Activated naive CD8-positive, alpha-beta T cell treated with anti-CD3 and anti-CD28 coated beads, Interleukin-2, amount 10 ng/mL, durations not matched to agents 7 days and 5 days (primary cell): ENCODE results near the gene OTOGL. TPM values are rescaled to one million over a fixed set of nuclear protein-coding genes. Genes with fewer than 3 reads are reported as not detected.
"Not testable (repeated sequence)": the region's sequence is repeated elsewhere in the genome, so short reads cannot be mapped to it uniquely, and the experiment has no call there.

ENCODE experiments used
- ATAC-seq: fragments of 150-1000 bp; cut with Tn5 transposase; one replicate; pipeline ENCODE4 v1.10.0; 2021; ENCODE audit warnings: low read depth, moderate library complexity
- POLR2A ChIA-PET: fragments of 350-600 bp; sonication (Branson Sonifier 250); formaldehyde crosslinking; loops from one replicate; lab custom pipeline; 2021; ENCODE audit warnings: antibody characterized with exemption; lab: Charles Lee
- DNase-seq: peaks from one replicate; pipeline ENCODE4 v3.0.0; 2021
- H3K27ac Mint-ChIP-seq: one replicate; pipeline ENCODE4 v1.8.0; 2022; ENCODE audit warnings: mild to moderate bottlenecking, mixed read lengths
- H3K27me3 Mint-ChIP-seq: one replicate; pipeline ENCODE4 v1.8.0; 2022; ENCODE audit warnings: mild to moderate bottlenecking, moderate library complexity, mixed read lengths
- H3K36me3 Mint-ChIP-seq: one replicate; pipeline ENCODE4 v1.8.0; 2021; ENCODE audit warnings: mild to moderate bottlenecking, mixed read lengths
- H3K4me1 Mint-ChIP-seq: one replicate; pipeline ENCODE4 v1.8.0; 2021; ENCODE audit warnings: mixed read lengths
- H3K4me3 Mint-ChIP-seq: one replicate; pipeline ENCODE4 v1.8.0; 2022; ENCODE audit warnings: mild to moderate bottlenecking, moderate library complexity, mixed read lengths
- H3K9me3 Mint-ChIP-seq: one replicate; pipeline ENCODE4 v1.8.0; 2021; ENCODE audit warnings: mixed read lengths
- total RNA-seq, 2 experiments: library from RNA; stranded (reverse); gene quantifications; one replicate each; pipeline ENCODE4 v1.2.3, GENCODE V29; 2021

The OTOGL gene
- total RNA-seq, 2 experiments from 2014 or later = not detected

DNA sequence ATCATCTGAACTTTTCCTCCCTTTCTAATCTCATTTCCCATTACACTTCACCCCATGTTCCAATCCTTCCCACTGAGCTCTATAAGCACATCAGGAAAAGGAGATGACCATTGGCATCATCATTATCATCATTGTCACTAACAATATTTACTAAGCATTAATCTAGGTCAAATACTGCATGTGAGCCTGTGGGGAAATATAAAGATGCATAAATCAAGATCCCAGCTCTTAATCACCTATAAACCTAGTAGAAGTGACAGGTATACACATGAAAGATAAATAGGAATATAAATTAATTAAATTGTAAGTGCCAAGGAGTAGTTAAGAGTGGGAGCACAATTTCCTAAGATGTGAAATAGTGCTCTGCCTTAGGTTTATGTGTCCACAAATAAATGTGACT lies 100.6 kb downstream of the OTOGL start:
- peaks cover 9% of the 10 kb centered on the region for H3K27me3 Mint-ChIP-seq
- no peaks in the 10 kb centered on the region for H3K4me1 Mint-ChIP-seq
- no peaks in the 10 kb centered on the region for H3K9me3 Mint-ChIP-seq
- DNase-seq (no peak), ATAC-seq (no peak)
- no peak overlapping the region for H3K27ac Mint-ChIP-seq
- POLR2A ChIA-PET = no interaction called here
- no peak overlapping the region for H3K4me3 Mint-ChIP-seq
- H3K36me3 Mint-ChIP-seq = no peaks in the 10 kb centered on the region

DNA sequence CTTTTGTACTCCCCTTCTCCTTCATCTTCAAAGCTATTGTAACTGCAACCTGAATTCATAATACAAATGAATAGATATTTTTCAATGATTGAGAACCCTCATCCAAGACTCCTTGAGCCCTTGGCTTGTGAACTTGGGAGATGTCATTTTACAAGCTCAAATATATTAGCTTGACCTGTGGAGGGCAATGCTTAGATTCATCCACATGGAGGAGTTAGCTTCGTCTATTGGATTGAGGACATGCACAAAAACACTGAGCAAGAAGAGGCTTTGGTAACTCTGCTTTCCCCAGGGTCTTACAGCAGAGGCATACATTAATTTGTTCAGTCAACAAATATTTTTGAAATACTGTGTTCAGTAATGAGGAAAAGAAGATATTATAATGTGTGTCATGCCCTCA lies 101.1 kb downstream of the OTOGL start:
- no peak overlapping the region for H3K27ac Mint-ChIP-seq
- no peaks in the 10 kb centered on the region for H3K4me1 Mint-ChIP-seq
- POLR2A ChIA-PET = no interaction called here
- ATAC-seq (no peak), DNase-seq (no peak)
- peaks cover 9% of the 10 kb centered on the region for H3K27me3 Mint-ChIP-seq
- H3K9me3 Mint-ChIP-seq = no peaks in the 10 kb centered on the region
- H3K4me3 Mint-ChIP-seq = no peak overlapping the region
- H3K36me3 Mint-ChIP-seq = no peaks in the 10 kb centered on the region

- H3K4me3 Mint-ChIP-seq = no peak overlapping the region
- peaks cover 10% of the 10 kb centered on the region for H3K27me3 Mint-ChIP-seq
- DNase-seq (no peak), ATAC-seq (no peak)
- H3K4me1 Mint-ChIP-seq = no peaks in the 10 kb centered on the region
- H3K27ac Mint-ChIP-seq = no peak overlapping the region
- H3K9me3 Mint-ChIP-seq = no peaks in the 10 kb centered on the region
- POLR2A ChIA-PET = no interaction called here
- H3K36me3 Mint-ChIP-seq = no peaks in the 10 kb centered on the region
These were observed 102.6 kb downstream of the OTOGL start for GRCh38 chr12:80201908-80202307.

GRCh38 chr12:80205960-80206359 lies 106.6 kb downstream of the OTOGL start:
- ATAC-seq = no peak
- no peak overlapping the region for H3K4me3 Mint-ChIP-seq
- no peaks in the 10 kb centered on the region for H3K9me3 Mint-ChIP-seq
- H3K4me1 Mint-ChIP-seq = no peaks in the 10 kb centered on the region
- peaks cover 13% of the 10 kb centered on the region for H3K27me3 Mint-ChIP-seq
- no peak overlapping the region for H3K27ac Mint-ChIP-seq
- POLR2A ChIA-PET = no interaction called here
- no peaks in the 10 kb centered on the region for H3K36me3 Mint-ChIP-seq
- no peak for DNase-seq

DNA sequence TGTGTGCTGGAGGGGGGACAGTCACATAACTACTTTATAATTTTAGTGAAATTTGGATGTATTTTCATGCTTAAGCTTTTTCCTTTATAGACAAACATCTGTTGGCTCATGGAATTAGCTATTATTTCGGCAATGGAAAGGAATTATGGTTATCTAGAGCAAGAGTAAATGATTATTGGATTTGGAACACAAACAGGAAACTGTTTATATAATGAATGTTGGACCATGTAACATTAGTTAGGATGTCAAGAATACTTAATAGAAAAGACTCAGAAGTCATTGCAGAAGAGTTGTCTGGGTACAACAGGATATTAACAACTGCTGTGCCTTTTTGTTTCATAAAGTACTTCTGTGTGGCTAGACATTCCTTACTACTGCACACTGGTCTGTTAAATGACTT lies 108.7 kb downstream of the OTOGL start:
- DNase-seq (no peak), ATAC-seq (no peak)
- no peak overlapping the region for H3K27ac Mint-ChIP-seq
- peaks cover 13% of the 10 kb centered on the region for H3K27me3 Mint-ChIP-seq
- no peaks in the 10 kb centered on the region for H3K36me3 Mint-ChIP-seq
- no peak overlapping the region for H3K4me3 Mint-ChIP-seq
- POLR2A ChIA-PET = no interaction called here
- H3K4me1 Mint-ChIP-seq = no peaks in the 10 kb centered on the region
- H3K9me3 Mint-ChIP-seq = no peaks in the 10 kb centered on the region

- no peak for ATAC-seq
- Mint-ChIP-seq H3K27ac (no peak overlapping the region), H3K36me3 (no peaks in the 10 kb centered on the region), H3K27me3 (peaks cover 2% of the 10 kb centered on the region), H3K4me1 (no peaks in the 10 kb centered on the region), H3K4me3 (no peak overlapping the region), H3K9me3 (no peaks in the 10 kb centered on the region)
- no peak for DNase-seq
- POLR2A ChIA-PET = no interaction called here
These were observed 112.3 kb downstream of the OTOGL start for GRCh38 chr12:80211671-80212070.

DNA sequence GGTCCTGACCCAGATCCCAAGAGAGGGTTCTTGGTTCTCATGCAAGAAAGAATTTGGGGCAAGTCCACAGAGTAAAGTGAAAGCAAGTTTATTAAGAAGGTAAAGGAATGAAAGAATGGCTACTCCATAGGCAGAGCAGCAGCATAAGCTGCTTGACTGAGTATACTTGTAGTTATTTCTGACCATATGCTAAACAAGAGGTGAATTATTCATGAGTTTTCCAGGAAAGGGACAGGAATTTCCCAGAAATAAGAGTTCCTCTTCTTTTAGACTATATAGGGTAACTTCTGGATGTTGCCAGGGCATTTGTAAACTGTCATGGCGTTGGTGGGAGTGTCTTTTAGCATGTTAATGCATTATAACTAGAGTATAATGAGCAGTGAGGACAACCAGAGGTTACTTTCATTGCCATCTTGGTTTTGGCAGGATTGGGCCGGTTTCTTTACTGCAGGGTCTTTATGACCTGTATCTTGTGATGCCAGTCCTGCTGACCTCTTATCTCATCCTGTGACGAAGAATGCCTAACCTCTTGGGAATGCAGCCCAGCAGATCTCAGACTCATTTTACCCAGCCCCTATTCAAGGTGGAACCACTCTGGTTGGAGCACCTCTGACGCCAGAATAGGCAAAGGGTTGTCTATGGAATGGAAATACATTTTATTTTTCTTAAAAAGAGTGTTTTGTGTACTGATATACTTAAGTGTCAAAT lies 113.8 kb downstream of the OTOGL start:
- no peaks in the 10 kb centered on the region for H3K9me3 Mint-ChIP-seq
- H3K4me1 Mint-ChIP-seq = no peaks in the 10 kb centered on the region
- no peak for DNase-seq
- no peaks in the 10 kb centered on the region for H3K36me3 Mint-ChIP-seq
- ATAC-seq = no peak
- POLR2A ChIA-PET = no interaction called here
- no peak overlapping the region for H3K4me3 Mint-ChIP-seq
- H3K27ac Mint-ChIP-seq = no peak overlapping the region
- H3K27me3 Mint-ChIP-seq = no peaks in the 10 kb centered on the region

GRCh38 chr12:80213871-80214270 lies 114.5 kb downstream of the OTOGL start:
- Mint-ChIP-seq H3K4me3 (no peak overlapping the region), H3K9me3 (no peaks in the 10 kb centered on the region), H3K27me3 (no peaks in the 10 kb centered on the region), H3K27ac (no peak overlapping the region), H3K36me3 (no peaks in the 10 kb centered on the region), H3K4me1 (no peaks in the 10 kb centered on the region)
- POLR2A ChIA-PET = no interaction called here
- DNase-seq (no peak), ATAC-seq (no peak)

DNA sequence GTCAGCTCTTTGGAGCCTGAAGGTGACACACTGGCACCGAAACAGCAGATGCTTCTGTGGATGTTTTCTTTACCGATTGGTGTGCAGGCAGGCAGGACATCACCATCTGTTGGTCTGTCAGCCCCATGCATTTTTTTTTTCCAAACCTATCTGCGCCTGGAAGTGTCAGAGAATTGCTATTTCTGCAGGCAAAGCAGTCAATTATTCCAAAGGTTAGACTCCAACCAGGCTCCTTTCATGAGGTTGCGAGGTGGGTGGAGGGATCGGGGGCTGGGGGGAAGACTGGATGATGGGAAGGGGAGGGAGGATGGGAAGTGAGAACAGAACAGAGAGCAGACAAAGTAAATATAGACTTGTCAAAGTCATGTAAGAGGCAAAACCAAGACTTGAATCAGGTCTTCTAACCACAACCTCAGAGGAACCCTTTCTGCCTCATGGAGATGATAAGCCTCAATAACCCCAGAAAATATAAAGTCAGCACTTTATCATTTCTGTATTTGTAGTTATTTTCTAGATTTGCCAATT lies 117.7 kb downstream of the OTOGL start:
- Mint-ChIP-seq H3K9me3 (no peaks in the 10 kb centered on the region), H3K4me1 (no peaks in the 10 kb centered on the region), H3K4me3 (no peak overlapping the region), H3K27ac (no peak overlapping the region), H3K27me3 (peaks cover 3% of the 10 kb centered on the region), H3K36me3 (no peaks in the 10 kb centered on the region)
- DNase-seq = no peak
- ATAC-seq = no peak
- POLR2A ChIA-PET = no interaction called here

DNA sequence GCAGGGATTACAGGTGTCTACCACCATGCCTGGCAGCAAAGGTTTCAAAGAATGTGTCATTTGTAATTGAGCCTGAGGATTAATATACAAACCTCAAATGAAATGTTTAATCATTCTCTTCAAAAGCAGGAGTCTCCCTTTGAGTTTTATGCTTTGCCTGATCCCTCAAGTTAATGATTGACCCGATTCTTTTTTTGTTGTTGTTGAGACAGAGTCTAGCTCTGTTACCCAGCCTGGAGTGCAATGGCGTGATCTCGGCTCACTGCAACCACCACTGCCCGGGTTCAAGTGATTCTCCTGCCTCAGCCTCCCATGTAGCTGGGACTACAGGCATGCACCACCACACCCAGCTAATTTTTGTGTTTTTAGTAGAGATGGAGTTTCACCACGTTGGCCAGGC lies 119.6 kb downstream of the OTOGL start:
- ATAC-seq, H3K4me3 Mint-ChIP-seq, DNase-seq, H3K9me3 Mint-ChIP-seq, H3K27ac Mint-ChIP-seq, POLR2A ChIA-PET, H3K27me3 Mint-ChIP-seq, H3K4me1 Mint-ChIP-seq, H3K36me3 Mint-ChIP-seq: not testable (repeated sequence)

GRCh38 chr12:80219345-80219744 lies 120.0 kb downstream of the OTOGL start:
- Mint-ChIP-seq H3K4me3 (no peak overlapping the region), H3K36me3 (no peaks in the 10 kb centered on the region), H3K27ac (no peak overlapping the region), H3K4me1 (no peaks in the 10 kb centered on the region), H3K9me3 (no peaks in the 10 kb centered on the region), H3K27me3 (peaks cover 3% of the 10 kb centered on the region)
- POLR2A ChIA-PET = no interaction called here
- no peak for ATAC-seq
- no peak for DNase-seq

GRCh38 chr12:80222261-80222660 lies 122.9 kb downstream of the OTOGL start:
- Mint-ChIP-seq H3K27ac (no peak overlapping the region), H3K36me3 (no peaks in the 10 kb centered on the region), H3K4me3 (no peak overlapping the region), H3K9me3 (no peaks in the 10 kb centered on the region), H3K4me1 (peaks cover 3% of the 10 kb centered on the region), H3K27me3 (peaks cover 3% of the 10 kb centered on the region)
- POLR2A ChIA-PET = no interaction called here
- ATAC-seq = no peak
- no peak for DNase-seq

DNA sequence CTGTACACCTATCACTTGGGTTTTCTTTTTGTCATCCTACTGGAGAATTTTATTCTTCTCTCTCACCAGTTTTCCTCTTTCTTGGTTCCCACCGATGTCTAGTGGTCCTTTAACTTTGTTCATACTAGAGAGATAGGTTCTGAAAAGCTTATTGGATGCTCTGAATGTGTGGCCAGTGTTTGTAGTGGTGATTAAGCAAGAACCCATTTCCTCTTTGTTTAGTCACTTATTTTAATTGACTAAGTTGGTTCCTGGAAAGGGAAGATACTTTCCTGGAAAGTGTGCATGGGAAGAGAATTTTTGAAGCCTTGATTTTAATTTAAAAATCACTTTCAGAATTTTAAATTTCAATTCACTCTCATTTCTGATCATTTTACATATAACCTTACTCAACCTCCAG lies 127.2 kb downstream of the OTOGL start:
- no peak overlapping the region for H3K27ac Mint-ChIP-seq

GRCh38 chr12:80227904-80228303 lies 128.6 kb downstream of the OTOGL start:
- DNase-seq, POLR2A ChIA-PET, H3K9me3 Mint-ChIP-seq, H3K36me3 Mint-ChIP-seq, H3K4me3 Mint-ChIP-seq, ATAC-seq, H3K27me3 Mint-ChIP-seq, H3K27ac Mint-ChIP-seq, H3K4me1 Mint-ChIP-seq: not testable (repeated sequence)

More for the DNA sequence above, 127.2 kb downstream of the OTOGL start:
- Mint-ChIP-seq H3K4me1 (peaks cover 3% of the 10 kb centered on the region), H3K9me3 (peaks cover 2% of the 10 kb centered on the region), H3K27me3 (peaks cover 7% of the 10 kb centered on the region), H3K4me3 (no peak overlapping the region), H3K36me3 (no peaks in the 10 kb centered on the region)
- POLR2A ChIA-PET = no interaction called here
- ATAC-seq (no peak), DNase-seq (no peak)
